Activated CD4-positive, alpha-beta T cell treated with anti-CD3 and anti-CD28 coated beads for 48 hours (primary cell): ENCODE results near the gene EMID1.

Source experiments
- DNase-seq: peaks from one replicate; pipeline ENCODE4 v3.0.0-alpha.2; 2020

The EMID1 gene

DNA sequence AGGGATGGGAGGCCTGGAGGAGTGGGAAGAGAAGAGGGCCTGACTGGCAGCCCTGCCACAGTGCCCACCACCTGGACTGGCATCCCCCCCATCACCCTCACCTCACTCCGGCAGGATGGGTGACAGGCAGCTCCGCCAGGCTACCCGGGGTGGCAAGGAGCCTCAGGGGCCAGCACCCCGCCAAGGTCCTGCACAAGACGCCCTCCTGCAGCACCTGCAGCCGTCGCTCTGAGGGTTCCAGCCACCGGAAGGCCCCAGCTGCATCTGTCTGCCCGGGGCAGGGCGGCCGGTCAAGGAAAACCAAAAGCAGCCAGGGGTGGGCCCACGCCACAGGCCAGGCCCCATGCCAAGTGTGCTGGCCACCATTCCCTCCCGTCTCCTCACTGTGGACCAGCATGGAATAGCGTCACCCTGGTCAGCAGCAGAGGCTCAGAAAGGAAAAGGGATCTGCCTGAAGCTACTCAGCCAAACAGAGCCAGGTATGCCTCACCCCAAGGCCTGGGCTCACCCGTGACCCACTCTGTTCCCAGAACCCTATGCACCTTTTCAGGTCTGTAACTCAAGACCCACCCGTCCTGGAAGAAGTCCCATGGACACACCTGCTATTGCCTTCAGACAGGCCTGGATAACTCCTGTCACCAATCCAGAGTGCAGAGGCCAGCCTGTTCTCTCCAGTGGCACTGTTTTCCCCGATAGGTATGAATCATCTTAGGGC lies 55.1 kb downstream of the EMID1 start:
- no peak for DNase-seq

DNA sequence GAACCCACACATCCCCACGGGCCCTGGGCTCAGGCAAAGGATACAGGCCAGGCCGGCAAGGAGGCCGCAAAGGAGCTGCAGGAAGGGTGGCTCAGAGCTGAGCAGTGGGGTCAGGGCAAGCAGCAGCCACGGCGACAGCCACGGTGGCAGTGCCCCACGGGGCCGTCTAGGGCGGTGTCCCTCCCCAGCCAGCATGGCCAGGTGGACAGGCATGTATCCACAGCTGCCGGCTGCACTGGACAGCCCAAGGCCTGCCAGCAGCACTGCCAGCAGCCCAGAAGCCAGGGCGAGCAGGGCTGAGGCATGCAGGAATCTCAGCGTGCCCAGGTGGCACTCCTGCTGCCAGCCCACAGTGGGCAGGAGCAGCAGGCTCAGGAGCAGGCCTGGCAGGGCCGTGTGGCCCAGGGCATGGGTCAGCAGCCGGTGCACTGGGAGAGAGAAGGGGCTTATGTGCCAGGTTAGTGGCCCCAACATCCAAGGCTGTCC lies 58.1 kb downstream of the EMID1 start:
- DNase-seq: no peak

DNA sequence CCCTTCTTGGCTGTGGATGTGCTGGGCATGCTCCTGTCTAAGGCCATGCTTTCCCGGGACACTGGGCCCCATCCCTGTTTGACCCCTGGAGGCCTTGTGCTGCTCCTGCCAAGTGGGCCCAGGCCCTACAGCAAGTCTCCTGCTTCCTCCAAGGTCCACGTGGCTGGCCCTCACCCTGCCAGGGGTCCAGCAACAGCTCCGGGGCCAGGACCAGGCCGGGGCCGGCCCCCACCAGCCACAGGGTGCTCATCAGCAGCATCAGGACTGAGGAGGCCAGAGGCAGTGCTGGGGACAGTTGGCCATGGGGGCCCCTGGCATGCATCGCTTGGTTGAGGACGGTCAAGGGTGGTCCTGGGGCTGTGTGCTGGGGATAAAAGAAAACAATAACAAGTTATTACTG lies 59.6 kb downstream of the EMID1 start:
- no peak for DNase-seq

DNA sequence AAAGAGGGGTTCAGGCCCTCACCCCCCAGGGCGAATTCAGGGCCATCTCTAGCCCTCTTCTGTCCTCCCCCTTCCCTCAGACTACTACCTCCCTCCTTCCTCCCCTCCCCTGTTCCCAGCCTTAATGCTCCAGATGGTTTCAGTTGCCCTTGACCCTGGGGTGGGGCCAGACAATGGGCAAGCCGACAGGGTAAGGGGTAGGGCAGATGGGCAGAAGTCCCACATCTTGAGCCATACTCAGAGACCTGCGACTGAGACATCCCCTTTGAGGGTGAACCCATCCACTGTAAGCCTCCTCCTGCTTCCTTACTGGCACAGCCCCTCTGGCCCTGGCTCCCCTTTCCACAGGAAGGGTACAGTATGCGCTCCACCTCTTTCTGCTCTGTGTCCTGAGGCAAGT lies 60.2 kb downstream of the EMID1 start:
- DNase-seq: no peak

DNA sequence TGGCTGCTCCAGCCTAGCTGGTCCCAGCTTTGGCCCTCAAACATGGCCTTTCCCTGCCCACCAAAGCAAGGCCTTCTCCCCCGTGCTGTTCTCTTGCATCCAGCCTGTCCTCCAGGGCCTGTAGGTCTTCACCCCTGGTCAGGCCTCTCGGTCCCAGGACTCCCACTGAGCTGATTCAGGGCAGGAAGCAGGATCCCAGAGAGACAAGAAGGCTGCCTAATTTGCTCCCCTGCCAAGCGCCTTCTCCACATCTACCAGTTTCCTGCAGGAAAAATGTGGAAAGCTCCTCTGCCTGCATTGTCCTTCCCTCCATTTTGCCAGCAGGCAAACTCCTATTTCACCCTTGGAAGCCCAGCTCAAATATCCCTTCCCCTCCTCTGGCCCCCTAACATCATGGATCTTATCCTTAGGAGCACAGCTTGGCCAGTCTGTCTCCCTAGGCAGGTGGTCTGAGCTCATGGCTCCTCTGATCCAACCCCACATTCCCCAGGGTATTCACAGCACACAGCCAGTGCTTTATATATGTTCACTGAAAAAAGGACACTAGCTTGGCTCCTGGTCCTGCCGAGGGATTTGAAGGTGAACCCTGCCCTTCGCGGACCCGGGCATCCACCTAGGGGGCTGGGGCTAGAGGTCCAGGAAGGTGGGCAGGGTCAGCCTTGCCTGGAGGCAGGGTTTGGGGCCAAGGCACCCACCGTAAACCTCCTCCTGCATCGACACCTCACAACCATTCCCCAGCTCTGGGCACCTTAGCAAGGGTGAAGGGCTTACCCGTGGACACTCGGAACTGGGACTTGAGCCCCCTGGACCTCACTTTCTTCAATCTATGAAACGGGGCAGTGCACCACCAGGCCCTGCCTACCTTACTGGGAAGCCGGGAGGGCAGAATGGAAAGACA lies 61.1 kb downstream of the EMID1 start:
- DNase-seq: no peak

DNA sequence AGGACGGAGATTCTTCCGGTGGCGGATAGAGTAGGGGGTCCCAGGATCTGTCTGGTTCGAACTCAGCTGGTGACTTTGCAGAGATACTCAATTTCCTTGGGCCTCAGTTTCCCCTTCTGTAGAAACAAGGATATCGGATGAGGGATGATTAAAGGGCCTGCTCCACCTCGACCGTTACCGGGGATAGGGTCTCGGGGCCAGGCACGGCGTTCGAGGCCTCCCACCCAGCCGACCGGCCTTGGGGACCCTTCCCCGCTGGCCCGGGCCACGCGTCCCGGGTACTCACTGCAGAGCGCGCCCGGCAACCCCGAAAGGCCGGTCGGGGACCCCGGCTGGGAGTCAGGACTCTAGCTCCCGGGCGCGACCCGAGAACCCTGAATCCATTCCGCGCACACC lies 61.8 kb downstream of the EMID1 start:
- DNase-seq: no peak

DNA sequence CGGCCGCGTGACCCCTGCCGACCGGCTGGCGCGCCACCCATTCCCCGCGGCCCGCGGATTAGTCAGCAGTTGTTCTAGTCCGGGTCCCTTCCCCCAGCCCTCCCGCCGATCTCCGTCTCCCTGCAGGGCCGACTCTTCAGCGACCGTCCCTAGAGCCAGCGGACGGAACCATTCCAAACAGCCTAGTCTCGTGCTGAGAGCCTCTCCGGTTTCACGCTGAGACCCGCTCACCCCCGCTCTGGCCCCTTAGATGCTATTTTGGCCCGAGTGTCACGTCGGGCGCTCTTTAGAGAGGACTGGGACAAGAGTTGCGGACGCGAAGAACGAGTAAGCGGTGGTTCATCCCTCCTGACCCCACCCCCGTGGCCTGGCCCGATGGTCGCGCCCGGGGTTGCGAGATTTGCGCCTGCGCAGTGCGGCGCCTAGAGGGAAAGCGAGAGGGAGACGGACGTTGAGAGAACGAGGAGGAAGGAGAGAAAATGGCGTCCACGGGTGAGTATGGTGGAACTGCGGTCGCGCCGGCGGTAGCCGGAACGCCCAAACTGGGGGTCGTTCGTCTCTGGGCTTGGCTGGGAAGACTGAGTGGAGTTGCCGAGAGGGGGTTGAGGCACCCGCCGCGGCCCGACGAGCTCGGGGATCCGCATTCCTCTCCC lies 62.3 kb downstream of the EMID1 start, which contains the start of the genes EWSR1 and RHBDD3:
EWSR1 (plus strand) TSS at position 411 of the 653 bp plus-strand sequence; CDS start at position 480, 69 bp downstream.
RHBDD3 (minus strand) TSS at position 124 of the 653 bp plus-strand sequence. CDS start 2,355 bp downstream, outside the sequence.
- DNase-seq: peak; percentile 97

DNA sequence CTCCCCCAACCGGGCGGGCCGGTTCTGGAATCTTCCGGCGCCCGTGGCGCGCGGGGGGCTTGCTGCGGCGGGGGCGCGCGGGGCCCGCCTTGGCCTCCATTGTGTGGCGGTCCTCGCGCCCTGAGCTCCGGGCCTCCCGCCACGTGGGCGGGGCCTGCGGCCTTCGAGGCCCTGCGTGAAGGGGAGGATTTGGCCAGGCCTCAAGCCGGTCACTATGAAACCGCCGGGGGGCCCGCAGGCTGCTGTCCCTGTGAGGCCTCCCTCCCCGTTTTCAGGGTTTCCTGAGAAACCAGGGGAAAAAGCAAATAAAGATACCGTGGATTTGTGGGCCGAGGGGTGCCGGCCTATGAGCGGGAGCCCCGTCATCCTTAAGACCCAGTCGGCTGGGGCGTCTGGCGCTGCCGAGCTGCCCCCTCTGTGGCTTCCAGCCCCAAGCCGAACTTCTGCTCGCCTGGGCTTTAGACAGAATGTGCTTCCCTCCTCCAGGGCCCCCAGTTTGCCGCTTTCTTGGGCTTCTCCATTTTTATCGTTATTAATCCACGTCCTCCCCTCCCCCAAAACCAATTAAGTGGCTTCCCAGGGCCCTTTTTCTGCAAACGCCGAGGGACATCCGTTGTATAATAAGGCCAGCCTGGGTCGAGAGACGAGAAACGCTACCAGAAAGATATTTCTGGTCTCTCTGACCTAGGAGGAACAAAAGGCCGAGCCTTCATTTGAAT lies 63.0 kb downstream of the EMID1 start:
- peak; percentile 48 for DNase-seq

DNA sequence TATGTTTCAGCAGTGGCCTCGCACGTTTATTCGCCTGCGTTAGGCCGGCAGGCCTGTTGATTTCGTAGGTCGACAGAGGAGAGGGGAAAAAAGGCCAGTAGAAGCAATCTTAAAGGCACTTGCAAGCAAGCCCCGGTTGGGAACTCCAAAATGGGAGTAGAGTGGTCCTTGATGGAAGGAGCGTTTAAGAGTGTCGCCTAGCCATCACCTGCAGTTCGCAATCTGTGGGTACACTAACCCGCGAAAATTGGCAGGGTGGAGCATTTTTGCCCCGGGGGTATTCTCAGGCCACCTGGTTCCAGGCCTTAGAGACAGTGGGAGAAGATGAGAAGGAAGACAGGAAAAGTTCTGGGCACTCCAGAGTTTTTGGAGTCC lies 63.5 kb downstream of the EMID1 start:
- no peak for DNase-seq

DNA sequence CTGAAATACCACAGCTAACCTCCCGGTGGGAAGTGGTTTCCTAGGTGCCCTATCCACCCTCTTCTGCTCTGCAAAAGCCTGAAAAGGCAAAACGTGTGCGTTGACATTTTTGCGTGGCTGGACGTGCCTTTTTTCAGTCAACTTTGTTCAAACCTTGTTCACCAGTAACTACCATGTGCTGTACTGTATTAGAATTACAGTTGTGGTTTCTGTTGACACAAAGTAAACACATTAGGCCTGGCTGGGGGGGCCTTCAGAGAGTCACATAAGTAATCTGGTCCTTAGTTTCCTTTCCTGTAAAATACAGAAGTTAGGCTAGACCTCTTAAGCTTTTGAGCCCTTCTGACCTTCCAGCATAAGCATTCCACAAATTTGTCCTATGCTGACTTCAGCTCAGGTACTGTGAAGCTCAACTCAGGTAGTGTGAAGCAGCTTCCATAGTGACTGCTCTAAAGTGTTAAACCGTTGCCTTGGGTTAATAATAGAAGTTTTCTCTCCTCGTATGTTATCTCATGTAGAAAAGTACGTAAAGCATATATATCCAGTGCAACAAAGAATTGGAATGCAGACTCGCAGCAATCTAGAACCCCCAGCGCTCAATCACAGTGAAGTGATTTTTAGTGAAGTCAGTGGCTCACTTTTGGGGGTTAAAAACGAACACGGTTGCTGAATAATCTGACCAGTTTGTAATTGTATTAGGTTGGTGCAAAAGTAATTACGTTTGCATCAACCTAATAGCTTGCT lies 64.2 kb downstream of the EMID1 start:
- DNase-seq: no peak

DNA sequence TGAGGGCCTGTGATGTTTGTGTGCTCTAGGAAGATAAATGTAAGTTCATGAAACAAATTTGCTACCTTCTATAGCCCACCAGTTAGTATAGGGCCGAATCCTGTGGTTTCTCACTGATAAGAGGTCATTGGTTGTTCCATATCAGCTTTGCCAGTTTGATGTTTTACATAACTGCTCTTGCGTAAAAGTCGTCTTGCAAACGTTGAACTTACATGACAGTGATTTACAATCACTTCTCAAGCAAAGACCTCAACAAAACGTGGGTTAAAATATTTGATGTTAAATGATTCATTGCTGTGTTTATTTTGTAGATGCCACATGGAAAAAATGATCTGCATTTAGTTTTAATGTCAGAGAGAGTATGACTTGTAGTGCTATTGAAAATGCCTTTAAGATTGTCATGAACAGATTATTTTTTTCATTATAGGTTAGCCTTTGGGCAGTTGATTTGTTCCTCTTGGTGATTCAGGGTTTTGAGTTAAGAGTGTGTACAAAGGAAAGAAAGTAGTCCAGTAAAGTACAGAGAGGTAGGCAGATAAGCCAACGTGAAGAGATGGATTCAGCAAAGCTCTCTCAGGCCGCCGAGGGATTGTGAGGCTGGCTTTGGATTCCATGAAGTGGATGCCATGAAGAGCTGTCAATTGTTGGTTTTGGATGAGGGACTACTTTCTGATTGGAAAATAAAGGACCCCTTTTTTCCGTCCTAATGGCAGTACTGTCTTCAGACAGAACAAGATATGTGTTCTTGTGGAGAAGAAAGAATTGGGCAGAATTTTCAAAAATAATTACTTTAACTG lies 65.0 kb downstream of the EMID1 start:
- DNase-seq: no peak

DNA sequence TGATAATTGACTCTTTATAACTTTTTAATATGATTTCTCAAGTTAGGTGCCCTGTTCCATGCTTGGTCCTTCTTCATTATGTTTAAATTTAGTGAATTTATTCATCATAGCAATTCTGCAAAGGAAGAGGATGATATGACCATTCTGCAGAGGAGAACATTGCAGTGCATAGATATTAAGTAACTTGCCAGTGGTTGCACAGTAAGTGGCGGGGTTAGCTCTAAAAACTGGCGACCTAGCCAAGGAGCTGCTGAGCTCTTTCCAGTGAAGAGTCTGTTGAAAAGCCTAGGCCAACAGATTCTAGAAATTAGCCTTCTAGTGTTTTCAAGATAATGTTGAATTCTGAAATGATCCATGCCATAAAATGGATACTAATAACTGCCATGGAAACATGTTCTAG lies 66.9 kb downstream of the EMID1 start:
- no peak for DNase-seq

DNA sequence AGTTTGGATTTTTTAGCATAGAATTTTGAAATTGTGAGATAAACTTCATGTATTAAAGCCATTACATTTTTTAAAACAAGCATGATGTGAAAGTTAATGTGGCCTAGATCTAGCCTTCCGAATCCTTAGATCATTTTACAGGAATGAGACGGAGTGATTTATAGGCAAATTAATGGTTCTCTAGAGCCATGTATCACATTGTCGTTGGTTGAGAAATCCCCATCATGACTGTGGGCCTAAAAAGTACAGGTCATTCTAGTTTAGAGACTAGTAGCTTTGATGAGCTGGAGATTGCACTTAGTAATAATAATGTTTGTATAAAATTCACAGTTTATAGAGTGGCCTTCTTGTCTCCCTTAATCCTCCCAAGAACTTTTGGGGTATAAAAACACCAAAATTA lies 69.5 kb downstream of the EMID1 start:
- no peak for DNase-seq

DNA sequence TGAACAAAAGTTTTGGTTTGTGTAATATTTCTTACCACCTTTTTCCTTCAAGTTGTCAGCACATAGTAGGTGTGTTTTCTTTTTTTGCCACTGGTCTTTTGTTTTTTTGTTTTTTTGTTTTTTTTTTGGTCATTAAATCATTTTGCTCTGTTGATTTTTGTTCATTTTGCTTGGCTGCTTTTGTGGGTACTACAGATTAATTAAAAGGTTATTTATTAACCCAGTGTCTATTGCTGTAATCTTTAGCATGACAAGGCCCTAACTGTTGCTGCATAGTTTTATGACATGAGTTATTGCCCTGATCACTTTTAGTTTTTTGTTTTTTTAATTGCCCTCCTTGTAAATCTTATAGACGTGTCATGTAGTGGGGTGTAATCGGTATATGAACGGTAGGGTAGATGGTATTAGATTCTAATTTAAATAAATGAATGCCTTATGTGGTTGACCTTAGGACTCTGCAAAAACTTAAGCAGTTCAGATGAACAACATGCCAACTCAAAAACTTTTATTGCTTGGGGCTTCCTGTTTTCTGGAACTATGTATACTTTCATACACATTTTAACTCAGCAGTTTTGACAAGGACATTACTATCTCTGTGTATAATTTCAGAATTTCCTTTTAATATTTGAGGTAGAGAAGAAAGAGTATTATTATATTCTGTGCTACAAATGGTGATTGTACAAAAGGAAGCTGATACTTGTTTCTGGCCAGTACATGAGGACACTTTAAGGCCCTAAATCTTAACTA lies 70.3 kb downstream of the EMID1 start:
- DNase-seq: no peak

DNA sequence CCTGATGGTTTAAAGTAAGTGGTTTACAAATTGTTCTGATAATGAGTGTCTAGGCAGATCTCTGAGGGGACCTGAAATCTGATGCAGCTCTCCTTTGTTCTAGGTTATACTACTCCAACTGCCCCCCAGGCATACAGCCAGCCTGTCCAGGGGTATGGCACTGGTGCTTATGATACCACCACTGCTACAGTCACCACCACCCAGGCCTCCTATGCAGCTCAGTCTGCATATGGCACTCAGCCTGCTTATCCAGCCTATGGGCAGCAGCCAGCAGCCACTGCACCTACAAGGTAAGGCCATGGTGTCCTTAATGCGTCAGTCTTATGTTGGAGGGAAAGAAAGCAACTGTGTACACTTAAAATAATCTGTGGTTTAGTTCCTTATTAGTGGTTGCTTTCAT lies 72.2 kb downstream of the EMID1 start:
- no peak for DNase-seq

DNA sequence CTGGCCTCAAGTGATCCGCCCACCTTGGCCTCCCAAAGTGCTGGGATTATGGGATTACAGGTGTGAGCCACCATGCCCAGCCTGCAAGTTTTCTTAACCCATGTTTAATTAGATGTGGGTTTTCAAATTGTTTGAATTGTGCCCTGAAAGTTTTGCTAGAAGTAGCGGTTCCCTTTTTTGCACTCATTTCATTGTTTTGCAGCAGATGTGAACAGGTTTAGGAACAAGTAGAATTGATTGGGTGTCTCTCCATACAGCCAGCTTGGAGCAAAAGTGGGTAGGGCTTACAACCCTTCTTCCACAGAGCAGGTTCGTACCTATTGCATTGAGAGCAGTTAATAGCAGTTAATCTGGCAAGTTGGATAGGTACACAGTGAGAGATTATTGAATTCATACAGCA lies 78.5 kb downstream of the EMID1 start:
- no peak for DNase-seq

DNA sequence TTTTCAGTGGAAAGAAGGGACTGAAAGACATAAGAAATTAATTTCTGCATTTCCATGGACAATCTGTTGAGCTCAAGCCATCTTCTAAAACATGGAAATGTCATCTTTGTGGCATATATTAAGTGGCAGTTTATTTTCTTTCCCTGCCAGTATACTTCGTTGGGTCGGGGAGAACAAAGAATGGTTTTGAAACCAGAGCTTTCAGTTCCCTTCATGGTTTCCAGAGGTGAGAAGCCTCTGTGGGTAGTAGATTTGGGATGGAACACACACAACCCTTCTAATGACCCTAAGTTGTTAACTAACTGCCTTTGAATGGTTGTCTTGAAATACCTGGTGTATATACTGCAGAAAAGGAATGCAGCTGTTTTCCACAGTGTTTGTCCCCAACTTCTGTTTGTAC lies 83.1 kb downstream of the EMID1 start:
- DNase-seq: no peak

DNA sequence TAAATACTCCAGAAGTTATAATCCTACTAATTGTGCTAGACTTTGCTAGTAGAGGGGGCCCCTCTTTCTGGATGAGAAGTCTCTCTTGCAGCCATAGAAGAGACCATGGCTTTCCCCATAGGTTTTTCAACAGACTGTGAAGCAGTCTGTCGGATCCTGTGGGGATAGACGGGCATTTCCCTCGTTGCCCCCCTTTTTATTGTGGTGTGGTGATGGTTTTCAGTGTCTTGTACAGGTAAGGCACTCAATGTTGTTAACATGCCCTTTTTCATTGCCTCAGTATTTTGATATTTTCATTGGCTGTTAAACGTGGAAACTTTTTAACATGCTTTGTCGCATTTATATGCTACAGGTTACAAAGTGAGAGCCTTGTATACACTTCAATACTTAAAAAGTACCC lies 84.4 kb downstream of the EMID1 start:
- no peak for DNase-seq

DNA sequence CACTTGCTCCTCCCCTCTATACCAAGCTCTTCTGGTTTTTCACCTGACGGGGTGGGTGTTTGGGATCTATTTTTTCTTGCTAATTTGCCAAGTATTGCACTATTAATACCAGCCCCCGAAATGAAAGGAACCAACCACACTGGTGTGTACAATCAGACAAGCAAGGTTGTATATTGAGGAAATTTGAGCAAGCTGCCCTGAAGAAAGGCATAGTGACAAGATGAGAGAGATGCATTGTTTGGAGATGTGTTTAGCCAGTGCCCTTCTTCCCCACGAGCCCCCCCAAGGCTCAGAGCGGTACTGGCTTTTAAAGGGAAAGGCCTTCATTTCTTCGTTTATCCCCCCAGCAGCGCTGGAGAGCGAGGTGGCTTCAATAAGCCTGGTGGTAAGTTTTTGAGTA lies 85.5 kb downstream of the EMID1 start:
- DNase-seq: no peak

DNA sequence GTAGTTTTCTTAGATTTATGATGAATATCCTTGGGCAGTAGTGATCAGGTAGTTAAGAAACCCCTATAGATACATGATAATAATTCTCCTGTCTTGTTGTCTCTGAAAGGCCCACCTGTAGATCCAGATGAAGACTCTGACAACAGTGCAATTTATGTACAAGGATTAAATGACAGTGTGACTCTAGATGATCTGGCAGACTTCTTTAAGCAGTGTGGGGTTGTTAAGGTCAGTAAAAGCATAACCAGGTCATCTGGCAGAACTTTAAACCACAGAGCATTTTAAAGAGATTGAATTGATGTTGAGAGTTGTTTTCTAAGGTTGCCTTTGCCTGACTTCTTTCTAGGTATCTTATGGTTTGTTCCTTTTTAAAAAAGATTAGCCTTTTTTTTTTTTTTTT lies 86.7 kb downstream of the EMID1 start:
- DNase-seq: no peak
